UCSD-AML1 (cell line): ENCODE data around the gene AGRN.
A peak's percentile ranks its signal among the peaks of the same experiment; 100 is the strongest.
"Not testable (repeated sequence)": the region's sequence is repeated elsewhere in the genome, so short reads cannot be mapped to it uniquely, and the experiment has no call there.

ENCODE experiments used
- DNase-seq: peaks from one replicate; lab custom pipeline; 2025; ENCODE audit not compliant: unreplicated experiment; lab: John Stamatoyannopoulos, UW

The AGRN gene

DNA sequence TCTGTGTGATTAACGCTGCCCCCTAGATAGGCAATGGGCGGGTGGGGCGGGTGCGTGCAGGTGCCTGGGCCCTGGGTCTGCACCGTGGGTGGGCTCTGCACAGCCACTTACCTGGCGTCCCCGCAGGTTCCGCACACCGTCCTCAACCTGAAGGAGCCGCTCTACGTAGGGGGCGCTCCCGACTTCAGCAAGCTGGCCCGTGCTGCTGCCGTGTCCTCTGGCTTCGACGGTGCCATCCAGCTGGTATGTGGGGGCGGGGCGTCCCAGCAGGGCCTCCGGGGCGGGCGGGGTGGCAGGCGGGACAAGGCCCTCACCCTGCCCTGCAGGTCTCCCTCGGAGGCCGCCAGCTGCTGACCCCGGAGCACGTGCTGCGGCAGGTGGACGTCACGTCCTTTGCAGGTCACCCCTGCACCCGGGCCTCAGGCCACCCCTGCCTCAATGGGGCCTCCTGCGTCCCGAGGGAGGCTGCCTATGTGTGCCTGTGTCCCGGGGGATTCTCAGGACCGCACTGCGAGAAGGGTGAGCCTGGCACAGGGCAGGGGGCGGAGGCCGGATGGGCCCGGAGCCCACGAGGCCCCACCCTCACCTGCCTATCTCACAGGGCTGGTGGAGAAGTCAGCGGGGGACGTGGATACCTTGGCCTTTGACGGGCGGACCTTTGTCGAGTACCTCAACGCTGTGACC lies 31.3 kb downstream of the AGRN start:
- no peak for DNase-seq

DNA sequence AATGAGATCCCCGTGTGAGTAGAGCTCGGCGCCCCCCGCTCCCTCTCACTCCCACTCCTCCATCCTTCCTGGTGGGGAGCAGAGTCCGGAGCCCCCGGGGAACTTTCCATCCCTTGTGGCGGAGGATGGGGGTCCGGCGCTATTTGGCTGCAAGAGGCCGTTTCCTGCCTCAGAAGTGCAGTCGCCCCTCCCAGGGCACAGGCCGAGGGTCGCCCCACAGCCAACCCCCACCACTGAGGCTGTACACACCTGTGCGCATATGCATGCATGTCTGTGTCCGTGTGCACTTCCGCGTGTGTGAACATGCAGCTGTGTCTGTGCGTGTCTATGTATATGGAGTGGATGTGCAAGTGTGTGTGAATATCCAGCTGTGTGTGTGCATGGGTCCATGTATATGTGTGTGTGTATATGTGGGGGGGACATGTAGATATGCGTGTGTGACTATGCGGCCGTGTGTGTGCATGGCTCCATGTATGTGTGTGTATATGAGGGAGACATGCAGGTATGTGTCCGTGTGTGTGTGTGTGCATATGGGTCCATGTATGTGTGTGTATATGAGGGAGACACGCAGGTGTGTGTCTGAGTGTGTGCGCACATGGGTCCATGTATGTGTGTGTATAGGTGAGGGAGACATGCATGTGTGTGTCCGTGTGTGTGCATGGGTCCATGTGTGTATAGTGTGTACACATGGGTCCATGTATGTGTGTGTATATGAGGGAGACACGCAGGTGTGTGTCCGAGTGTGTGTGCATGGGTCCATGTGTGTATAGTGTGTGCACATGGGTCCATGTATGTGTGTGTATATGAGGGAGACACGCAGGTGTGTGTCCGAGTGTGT lies 32.3 kb downstream of the AGRN start:
- DNase-seq = no peak

- DNase-seq = no peak
Observed at GRCh38 chr1:1053022-1053421, 33.1 kb downstream of the AGRN start.

DNA sequence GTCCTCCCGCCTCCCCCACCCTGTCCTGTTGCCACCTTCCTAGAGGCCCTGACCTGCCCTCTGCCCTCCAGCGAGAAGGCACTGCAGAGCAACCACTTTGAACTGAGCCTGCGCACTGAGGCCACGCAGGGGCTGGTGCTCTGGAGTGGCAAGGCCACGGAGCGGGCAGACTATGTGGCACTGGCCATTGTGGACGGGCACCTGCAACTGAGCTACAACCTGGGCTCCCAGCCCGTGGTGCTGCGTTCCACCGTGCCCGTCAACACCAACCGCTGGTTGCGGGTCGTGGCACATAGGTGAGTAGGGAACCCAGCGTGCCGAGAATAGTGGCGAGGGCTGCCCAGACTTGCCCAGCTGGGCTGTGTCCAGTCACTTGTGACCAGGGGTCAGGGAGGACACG lies 33.8 kb downstream of the AGRN start:
- no peak for DNase-seq

DNA sequence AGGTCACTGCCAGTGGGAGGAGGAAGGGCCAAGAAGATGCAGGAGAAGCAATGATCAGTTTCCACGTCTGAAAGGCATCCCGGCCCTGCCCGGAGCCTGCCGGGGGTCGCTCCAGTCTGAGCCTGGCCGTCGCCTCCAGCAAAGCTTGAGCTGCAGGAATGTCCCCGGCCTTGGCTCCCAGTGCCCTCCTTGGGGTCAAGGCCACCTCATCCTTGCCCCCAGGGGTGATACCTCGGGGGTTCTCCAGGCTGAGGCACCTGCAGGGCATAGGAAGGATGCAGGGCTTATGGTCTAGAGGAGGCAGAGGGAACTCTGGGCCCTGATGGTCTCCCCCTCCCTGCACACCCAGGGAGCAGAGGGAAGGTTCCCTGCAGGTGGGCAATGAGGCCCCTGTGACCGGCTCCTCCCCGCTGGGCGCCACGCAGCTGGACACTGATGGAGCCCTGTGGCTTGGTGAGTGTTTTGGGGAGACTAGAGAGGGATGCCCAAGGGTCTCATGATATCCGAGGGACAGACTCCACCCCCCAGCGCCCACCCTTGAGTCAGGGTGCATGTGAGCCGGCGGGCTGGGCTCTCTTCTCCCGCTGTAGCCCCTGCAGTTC lies 34.3 kb downstream of the AGRN start:
- no peak for DNase-seq

DNA sequence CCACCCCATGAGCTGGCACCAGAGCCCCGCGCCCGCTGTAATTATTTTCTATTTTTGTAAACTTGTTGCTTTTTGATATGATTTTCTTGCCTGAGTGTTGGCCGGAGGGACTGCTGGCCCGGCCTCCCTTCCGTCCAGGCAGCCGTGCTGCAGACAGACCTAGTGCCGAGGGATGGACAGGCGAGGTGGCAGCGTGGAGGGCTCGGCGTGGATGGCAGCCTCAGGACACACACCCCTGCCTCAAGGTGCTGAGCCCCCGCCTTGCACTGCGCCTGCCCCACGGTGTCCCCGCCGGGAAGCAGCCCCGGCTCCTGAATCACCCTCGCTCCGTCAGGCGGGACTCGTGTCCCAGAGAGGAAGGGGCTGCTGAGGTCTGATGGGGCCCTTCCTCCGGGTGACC lies 35.1 kb downstream of the AGRN start:
- DNase-seq = no peak

- no peak for DNase-seq
Observed at GRCh38 chr1:1055841-1056736, 36.2 kb downstream of the AGRN start.

GRCh38 chr1:1057769-1058087 lies 37.8 kb downstream of the AGRN start:
- DNase-seq = not testable (repeated sequence)

- DNase-seq = no peak
Observed at GRCh38 chr1:1058088-1058905, 38.4 kb downstream of the AGRN start.

DNA sequence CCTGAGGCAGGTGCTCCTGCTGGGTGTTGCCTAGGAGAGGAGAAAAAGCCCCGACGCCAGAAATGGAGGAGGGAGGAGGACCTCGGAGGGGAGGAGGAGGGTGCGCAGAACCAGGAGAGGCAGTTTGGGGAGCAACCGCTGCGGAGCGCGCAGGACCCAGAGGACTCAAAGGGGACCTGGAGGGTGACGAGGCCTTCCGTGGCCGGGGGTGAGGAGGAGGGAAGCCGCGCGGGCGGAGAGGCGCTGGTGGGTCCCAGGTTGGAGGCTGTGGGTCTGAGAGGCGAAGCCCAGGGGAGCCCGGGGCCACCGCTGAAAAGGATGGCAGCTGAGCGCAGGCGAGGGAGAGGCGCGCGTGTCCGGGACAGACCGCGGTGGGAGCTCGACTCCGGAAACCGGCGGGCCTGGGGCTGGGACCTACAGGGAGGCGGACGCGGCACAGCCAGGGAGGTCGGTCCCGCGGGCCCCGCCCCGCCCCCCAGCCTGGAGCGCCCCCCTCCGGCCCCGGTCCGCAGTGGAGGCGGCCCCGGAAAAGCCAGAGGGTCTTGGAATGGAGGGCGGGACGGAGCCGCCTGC lies 39.1 kb downstream of the AGRN start:
- peak; percentile 83 for DNase-seq

DNA sequence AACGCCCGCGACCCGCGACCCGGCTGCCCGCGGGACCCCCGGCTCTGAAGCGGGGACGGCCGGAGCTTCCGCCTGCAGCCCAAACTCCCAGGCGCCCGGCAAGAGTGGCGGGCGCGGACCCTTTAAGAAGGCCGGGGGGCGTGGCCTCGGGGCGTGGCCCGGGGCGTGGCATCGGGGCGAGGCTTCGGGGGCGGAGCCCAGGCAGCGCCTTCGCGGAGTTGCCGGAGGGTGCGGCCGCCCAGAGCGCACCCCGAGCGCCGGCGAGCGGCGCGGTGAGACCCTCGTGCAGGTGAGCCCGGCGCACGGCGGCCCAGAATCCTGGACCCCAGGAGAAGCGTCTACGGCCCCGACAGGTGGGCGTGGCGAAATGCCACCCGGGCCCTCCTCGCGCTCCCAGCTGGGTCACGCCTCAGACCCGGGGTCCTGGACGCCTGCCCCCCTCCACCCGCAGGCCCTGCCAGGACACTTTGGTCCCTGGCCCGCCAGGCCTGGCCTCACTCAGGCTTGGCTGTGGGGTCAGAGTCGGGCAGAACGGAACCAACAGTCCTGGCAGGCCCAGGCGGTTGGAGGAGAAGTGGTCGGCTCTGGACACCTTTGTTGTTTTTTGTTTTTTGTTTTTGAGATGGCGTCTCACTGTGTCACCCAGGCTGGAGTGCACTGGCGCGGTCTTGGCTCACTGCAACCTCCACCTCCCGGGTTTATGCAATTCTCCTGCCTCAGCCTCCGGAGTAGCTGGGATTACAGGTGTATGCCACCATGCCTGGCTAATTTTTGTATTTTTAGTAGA lies 39.8 kb downstream of the AGRN start:
- peak; percentile 90 for DNase-seq

GRCh38 chr1:1060281-1061000 lies 40.5 kb downstream of the AGRN start:
- no peak for DNase-seq

GRCh38 chr1:1061682-1062345 lies 41.9 kb downstream of the AGRN start:
- DNase-seq = no peak

- DNase-seq = no peak
Observed at GRCh38 chr1:1062348-1063163, 42.6 kb downstream of the AGRN start.

DNA sequence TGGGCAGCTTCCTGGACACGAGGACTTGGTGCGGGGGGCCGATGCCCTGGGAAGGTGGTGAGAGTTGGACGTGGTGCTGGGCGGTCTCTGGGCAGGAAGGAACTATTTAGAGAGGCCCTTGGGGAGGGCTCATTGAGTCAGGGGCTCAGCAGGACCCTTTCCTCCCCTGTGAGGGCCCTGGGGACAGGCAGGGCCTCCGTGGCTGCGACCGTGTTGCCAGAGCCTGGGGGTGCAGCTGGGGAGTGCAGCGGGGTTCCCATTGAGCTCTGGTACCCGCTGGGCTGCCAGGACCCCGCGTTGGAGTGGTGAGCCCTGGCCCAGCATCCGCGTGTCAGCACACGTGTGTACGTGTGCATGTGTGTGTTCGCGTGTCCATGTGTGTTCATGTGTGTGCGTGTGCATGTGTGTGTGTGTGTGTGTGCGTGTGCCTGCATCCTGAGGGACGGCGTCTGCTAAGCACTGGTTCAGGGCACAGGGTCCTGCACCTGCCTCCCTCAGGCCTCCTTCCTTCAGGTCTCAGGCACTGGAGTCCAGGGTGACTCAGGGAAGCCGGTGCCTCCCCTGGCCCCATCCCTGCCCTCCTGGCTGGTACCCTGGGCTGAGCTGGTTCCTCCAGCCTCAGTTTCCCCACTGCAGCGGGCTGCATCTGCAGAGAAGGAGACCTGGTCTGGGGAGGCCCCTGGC lies 43.5 kb downstream of the AGRN start:
- DNase-seq = no peak

DNA sequence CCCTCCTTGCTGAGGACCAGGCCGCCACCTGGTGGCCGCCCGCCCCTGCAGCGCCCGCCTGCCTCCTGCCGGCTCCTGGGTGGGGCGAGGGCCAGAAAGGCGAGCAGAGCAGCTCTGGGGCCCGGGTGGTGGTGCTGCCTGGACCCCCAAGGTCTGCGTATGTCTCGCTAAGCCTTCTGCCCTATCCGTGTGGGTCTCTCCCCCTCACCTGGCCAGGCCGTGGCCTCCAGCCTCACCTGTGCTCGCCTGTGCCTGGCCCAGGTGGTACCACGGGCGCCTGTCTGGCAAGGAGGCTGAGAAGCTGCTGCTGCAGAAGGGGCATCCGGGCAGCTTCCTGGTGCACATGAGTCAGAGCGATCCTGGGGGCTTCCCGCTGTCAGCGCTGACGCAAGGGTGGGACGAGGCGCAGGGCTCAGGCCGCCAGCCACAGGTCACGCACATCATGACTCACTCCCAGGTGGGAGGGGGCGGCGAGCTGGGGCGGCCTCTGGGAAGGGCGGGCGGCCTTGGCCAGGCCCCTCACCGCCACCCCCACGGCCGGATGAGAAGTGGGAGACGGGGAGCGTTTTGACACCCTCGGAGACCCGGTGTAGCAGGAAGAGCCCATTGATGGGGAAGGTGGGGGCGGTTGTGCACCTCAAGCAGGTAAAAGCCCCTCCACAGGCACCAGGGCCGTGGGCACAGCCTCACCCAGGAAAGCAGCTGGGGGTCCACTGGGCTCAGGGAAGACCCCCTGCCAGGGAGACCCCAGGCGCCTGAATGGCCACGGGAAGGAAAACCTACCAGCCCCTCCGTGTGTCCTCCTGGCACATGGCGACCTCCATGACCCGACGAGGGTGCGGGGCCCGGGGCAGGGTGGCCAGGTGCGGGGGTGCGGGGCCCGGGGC lies 44.3 kb downstream of the AGRN start:
- peak; percentile 66 for DNase-seq
